ENCODE measurements around the gene GLA. TPM values are rescaled to one million over a fixed set of nuclear protein-coding genes. Genes with fewer than 3 reads are reported as not detected.
A peak's percentile ranks its signal among the peaks of the same experiment; 100 is the strongest.

The GLA gene
- total RNA-seq, 1 donor from 2014 or later, result 12.6 TPM

- intact Hi-C loops (cut with DNase I), result no loop called here
- no peak for DNase-seq (ENCODE audit: missing footprints)
- peak; percentile 8 for ATAC-seq
These were observed 468 bp downstream of the GLA start for GRCh38 chrX:101407167-101407747.

GRCh38 chrX:101399825-101400224 is 7.9 kb downstream of the GLA start:
- intact Hi-C loops (cut with DNase I), result no loop called here
- ATAC-seq (no peak), DNase-seq (ENCODE audit: missing footprints) (no peak)

GRCh38 chrX:101398694-101399093 is 9.0 kb downstream of the GLA start:
- DNase-seq (ENCODE audit: missing footprints) (no peak), ATAC-seq (no peak)
- intact Hi-C loops (cut with DNase I), result no loop called here

- no peak for ATAC-seq
- no peak for DNase-seq (ENCODE audit: missing footprints)
- intact Hi-C loops (cut with DNase I), result no loop called here
These were observed 9.9 kb downstream of the GLA start for GRCh38 chrX:101397779-101398178.

GRCh38 chrX:101395789-101396188 is 11.9 kb downstream of the GLA start:
- DNase-seq (ENCODE audit: missing footprints), result no peak
- intact Hi-C loops (cut with DNase I), result no loop called here
- ATAC-seq, result no peak

GRCh38 chrX:101394372-101394771 is 13.4 kb downstream of the GLA start:
- intact Hi-C loops (cut with DNase I), result no loop called here
- DNase-seq (ENCODE audit: missing footprints) (no peak), ATAC-seq (no peak)

GRCh38 chrX:101393530-101394305 is 14.0 kb downstream of the GLA start:
- intact Hi-C loops (cut with DNase I), result no loop called here
- ATAC-seq, result no peak

GRCh38 chrX:101391831-101392230 is 15.9 kb downstream of the GLA start:
- intact Hi-C loops (cut with DNase I), result no loop called here
- ATAC-seq, result no peak

More at GRCh38 chrX:101393530-101394305, 14.0 kb downstream of the GLA start:
- no peak for DNase-seq (ENCODE audit: missing footprints)

GRCh38 chrX:101390664-101391525 is 16.8 kb downstream of the GLA start, which contains the start of gene RPL36A:
RPL36A (plus strand) TSS chrX:101391011; CDS start chrX:101391044, 33 bp downstream.
- intact Hi-C loops (cut with DNase I), result no loop called here
- ATAC-seq (peak; percentile 99), DNase-seq (ENCODE audit: missing footprints) (peak; percentile 94)

More at GRCh38 chrX:101391831-101392230, 15.9 kb downstream of the GLA start:
- DNase-seq (ENCODE audit: missing footprints), result no peak

GRCh38 chrX:101388604-101389003 is 19.1 kb downstream of the GLA start:
- no peak for ATAC-seq
- DNase-seq (ENCODE audit: missing footprints), result no peak
- intact Hi-C loops (cut with DNase I), result no loop called here

GRCh38 chrX:101386542-101386885 is 21.2 kb downstream of the GLA start:
- ATAC-seq (no peak), DNase-seq (ENCODE audit: missing footprints) (no peak)
- intact Hi-C loops (cut with DNase I), result no loop called here

- DNase-seq (ENCODE audit: missing footprints) (no peak), ATAC-seq (peak; percentile 38)
- intact Hi-C loops (cut with DNase I), result no loop called here
These were observed 21.8 kb downstream of the GLA start, which contains the start of gene BTK for GRCh38 chrX:101385795-101386541. BTK (minus strand) TSS chrX:101386191; CDS start chrX:101375284, 10,907 bp downstream.

- intact Hi-C loops (cut with DNase I), result no loop called here
- DNase-seq (ENCODE audit: missing footprints) (no peak), ATAC-seq (no peak)
These were observed 22.6 kb downstream of the GLA start for GRCh38 chrX:101385026-101385684.

- no peak for ATAC-seq
- DNase-seq (ENCODE audit: missing footprints), result no peak
- intact Hi-C loops (cut with DNase I), result no loop called here
These were observed 24.0 kb downstream of the GLA start for GRCh38 chrX:101383679-101384205.

GRCh38 chrX:101377547-101377946 is 30.2 kb downstream of the GLA start:
- intact Hi-C loops (cut with DNase I), result no loop called here
- ATAC-seq, result no peak

GRCh38 chrX:101370888-101371504 is 36.7 kb downstream of the GLA start:
- DNase-seq (ENCODE audit: missing footprints) (no peak), ATAC-seq (no peak)

More at GRCh38 chrX:101377547-101377946, 30.2 kb downstream of the GLA start:
- DNase-seq (ENCODE audit: missing footprints), result no peak

GRCh38 chrX:101369687-101370086 is 38.0 kb downstream of the GLA start:
- ATAC-seq (no peak), DNase-seq (ENCODE audit: missing footprints) (no peak)
- intact Hi-C loops (cut with DNase I), result no loop called here

More at GRCh38 chrX:101370888-101371504, 36.7 kb downstream of the GLA start:
- intact Hi-C loops (cut with DNase I), result no loop called here

All from Right ventricle myocardium inferior (tissue), 1 donor.